Erythroblast (primary cell): ENCODE results near the gene OR2AK2.

ENCODE experiments used
- GATA1 ChIP-seq: IDR thresholded peaks from 2 replicates; pipeline ENCODE4 v1.6.1; 2011; ENCODE audit warnings: low read depth, mild to moderate bottlenecking, control low read depth, low read length, moderate library complexity
- POLR2A ChIP-seq: IDR thresholded peaks from 2 replicates; pipeline ENCODE4 v1.6.1; 2011; ENCODE audit warnings: mild to moderate bottlenecking, low read length

- TF ChIP-seq POLR2A (no peak), GATA1 (no peak)
Observed at GRCh38 chr1:247961791-247962190, 3.2 kb upstream of the OR2AK2 start.
